ENCODE results near the gene TRRAP. TPM values are rescaled to one million over a fixed set of nuclear protein-coding genes. Genes with fewer than 3 reads are reported as not detected.

The TRRAP gene
- total RNA-seq, 8 experiments from 2014 or later = 11.7 to 55.6 (median 22.7) TPM

- no peak for ATAC-seq (replicated peaks in 6 of 8)
- Histone ChIP-seq H3K4me3 (no peak overlapping the region), H3K4me1 (replicated peaks in 1 of 2) (no peaks in the 10 kb centered on the region), H3K27ac (no peak overlapping the region)
- in situ Hi-C loops (cut with MboI; ENCODE audit: low pct_unique_long_range_greater_than_20kb in 2 of 9, low sequenced_read_pairs in 9 of 9, unreplicated experiment in 9 of 9) = no loop called here
- WGBS, 10 experiments = 92 to 100% (median 95%) methylated on average over 1 to 12 of the region's 12 CpGs; no CpG with 5 or more reads in 2 of the 10 experiments
Measured at GRCh38 chr7:98970805-98971204, 92.5 kb downstream of the TRRAP start.

- in situ Hi-C loops (cut with MboI; ENCODE audit: low pct_unique_long_range_greater_than_20kb in 2 of 9, low sequenced_read_pairs in 9 of 9, unreplicated experiment in 9 of 9) = no loop called here
- Histone ChIP-seq H3K4me1 (replicated peaks in 1 of 2) (no peaks in the 10 kb centered on the region), H3K4me3 (no peak overlapping the region), H3K27ac (no peak overlapping the region)
- ATAC-seq (replicated peaks in 6 of 8) = no peak
- 80 to 100% (median 100%) methylated on average over 1 to 2 of the region's 4 CpGs; no CpG with 5 or more reads in 3 of the 10 experiments for WGBS, 10 experiments
Measured at GRCh38 chr7:98974205-98974604, 95.9 kb downstream of the TRRAP start.

- Histone ChIP-seq H3K27ac (no peak overlapping the region), H3K4me3 (no peak overlapping the region), H3K4me1 (replicated peaks in 1 of 2) (no peaks in the 10 kb centered on the region)
- ATAC-seq (replicated peaks in 6 of 8) = no peak
- WGBS, 10 experiments = 70 to 100% (median 94%) methylated on average over 3 to 12 of the region's 17 CpGs
- in situ Hi-C loops (cut with MboI; ENCODE audit: low pct_unique_long_range_greater_than_20kb in 2 of 9, low sequenced_read_pairs in 9 of 9, unreplicated experiment in 9 of 9) = no loop called here
Measured at GRCh38 chr7:98974906-98975816, 96.8 kb downstream of the TRRAP start.

- in situ Hi-C loops (cut with MboI; ENCODE audit: low pct_unique_long_range_greater_than_20kb in 2 of 9, low sequenced_read_pairs in 9 of 9, unreplicated experiment in 9 of 9) = no loop called here
- WGBS, 10 experiments = 80 to 100% (median 96%) methylated on average over 1 to 19 of the region's 30 CpGs
- ATAC-seq (replicated peaks in 6 of 8) = no peak
- H3K27ac ChIP-seq = no peak overlapping the region
- no peaks in the 10 kb centered on the region for H3K4me1 ChIP-seq (replicated peaks in 1 of 2)
- H3K4me3 ChIP-seq = no peak overlapping the region
Measured at GRCh38 chr7:98976396-98977185, 98.3 kb downstream of the TRRAP start.

GRCh38 chr7:98978672-98979071, 100.3 kb downstream of the TRRAP start:
- no peak for ATAC-seq (replicated peaks in 6 of 8)
- Histone ChIP-seq H3K4me3 (no peak overlapping the region), H3K4me1 (replicated peaks in 1 of 2) (no peaks in the 10 kb centered on the region), H3K27ac (no peak overlapping the region)
- in situ Hi-C loops (cut with MboI; ENCODE audit: low pct_unique_long_range_greater_than_20kb in 2 of 9, low sequenced_read_pairs in 9 of 9, unreplicated experiment in 9 of 9) = no loop called here
- 80 to 100% (median 100%) methylated on average over 1 to 7 of the region's 9 CpGs; no CpG with 5 or more reads in 3 of the 10 experiments for WGBS, 10 experiments

GRCh38 chr7:98981701-98982100, 103.4 kb downstream of the TRRAP start:
- Histone ChIP-seq H3K4me3 (no peak overlapping the region), H3K4me1 (replicated peaks in 1 of 2) (no peaks in the 10 kb centered on the region), H3K27ac (no peak overlapping the region)
- in situ Hi-C loops (cut with MboI; ENCODE audit: low pct_unique_long_range_greater_than_20kb in 2 of 9, low sequenced_read_pairs in 9 of 9, unreplicated experiment in 9 of 9) = no loop called here
- WGBS, 10 experiments = 80 to 100% (median 100%) methylated on average over 1 to 13 of the region's 23 CpGs; no CpG with 5 or more reads in 4 of the 10 experiments
- no peak for ATAC-seq (replicated peaks in 6 of 8)

- H3K27ac ChIP-seq = no peak overlapping the region
- 80 to 100% (median 96%) methylated on average over 1 to 7 of the region's 8 CpGs; no CpG with 5 or more reads in 2 of the 10 experiments for WGBS, 10 experiments
- H3K4me3 ChIP-seq = no peak overlapping the region
- in situ Hi-C loops (cut with MboI; ENCODE audit: low pct_unique_long_range_greater_than_20kb in 2 of 9, low sequenced_read_pairs in 9 of 9, unreplicated experiment in 9 of 9) = no loop called here
- ATAC-seq (replicated peaks in 6 of 8) = no peak
- H3K4me1 ChIP-seq (replicated peaks in 1 of 2) = no peaks in the 10 kb centered on the region
Measured at GRCh38 chr7:98982686-98983085, 104.4 kb downstream of the TRRAP start.

- Histone ChIP-seq H3K4me3 (no peak overlapping the region), H3K4me1 (replicated peaks in 1 of 2) (no peaks in the 10 kb centered on the region), H3K27ac (no peak overlapping the region)
- WGBS, 10 experiments = 44 to 100% (median 95%) methylated on average over 1 to 9 of the region's 11 CpGs; no CpG with 5 or more reads in 1 of the 10 experiments
- ATAC-seq (replicated peaks in 6 of 8) = no peak
- in situ Hi-C loops (cut with MboI; ENCODE audit: low pct_unique_long_range_greater_than_20kb in 2 of 9, low sequenced_read_pairs in 9 of 9, unreplicated experiment in 9 of 9) = no loop called here
Measured at GRCh38 chr7:98984126-98984525, 105.8 kb downstream of the TRRAP start.

- 35 to 100% (median 71%) methylated on average over 1 to 4 of the region's 4 CpGs; no CpG with 5 or more reads in 3 of the 10 experiments for WGBS, 10 experiments
- Histone ChIP-seq H3K4me1 (replicated peaks in 1 of 2) (no peaks in the 10 kb centered on the region), H3K4me3 (no peak overlapping the region), H3K27ac (no peak overlapping the region)
- in situ Hi-C loops (cut with MboI; ENCODE audit: low pct_unique_long_range_greater_than_20kb in 2 of 9, low sequenced_read_pairs in 9 of 9, unreplicated experiment in 9 of 9) = no loop called here
- peak in 3 of 8 experiments; percentile 42 to 89 (median 54) for ATAC-seq (replicated peaks in 6 of 8)
Measured at GRCh38 chr7:98985406-98985805, 107.1 kb downstream of the TRRAP start.

- H3K4me1 ChIP-seq (replicated peaks in 1 of 2) = no peaks in the 10 kb centered on the region
- H3K4me3 ChIP-seq = no peak overlapping the region
- ATAC-seq (replicated peaks in 6 of 8) = no peak
- in situ Hi-C loops (cut with MboI; ENCODE audit: low pct_unique_long_range_greater_than_20kb in 2 of 9, low sequenced_read_pairs in 9 of 9, unreplicated experiment in 9 of 9) = no loop called here
- H3K27ac ChIP-seq = no peak overlapping the region
Measured at GRCh38 chr7:98985945-98986344, 107.6 kb downstream of the TRRAP start.

- H3K4me3 ChIP-seq = no peak overlapping the region
- WGBS, 10 experiments = 84 to 100% (median 90%) methylated on average over 3 to 11 of the region's 15 CpGs; no CpG with 5 or more reads in 2 of the 10 experiments
- no peaks in the 10 kb centered on the region for H3K4me1 ChIP-seq (replicated peaks in 1 of 2)
- no peak for ATAC-seq (replicated peaks in 6 of 8)
- in situ Hi-C loops (cut with MboI; ENCODE audit: low pct_unique_long_range_greater_than_20kb in 2 of 9, low sequenced_read_pairs in 9 of 9, unreplicated experiment in 9 of 9) = no loop called here
- no peak overlapping the region for H3K27ac ChIP-seq
Measured at GRCh38 chr7:98988641-98989040, 110.3 kb downstream of the TRRAP start.

- in situ Hi-C loops (cut with MboI; ENCODE audit: low pct_unique_long_range_greater_than_20kb in 2 of 9, low sequenced_read_pairs in 9 of 9, unreplicated experiment in 9 of 9) = no loop called here
- Histone ChIP-seq H3K27ac (no peak overlapping the region), H3K4me1 (replicated peaks in 1 of 2) (no peaks in the 10 kb centered on the region), H3K4me3 (no peak overlapping the region)
- no peak for ATAC-seq (replicated peaks in 6 of 8)
- WGBS, 10 experiments = 80 to 100% (median 92%) methylated on average over 1 to 6 of the region's 6 CpGs
Measured at GRCh38 chr7:98990356-98990755, 112.0 kb downstream of the TRRAP start.

- in situ Hi-C loops (cut with MboI; ENCODE audit: low pct_unique_long_range_greater_than_20kb in 2 of 9, low sequenced_read_pairs in 9 of 9, unreplicated experiment in 9 of 9) = no loop called here
- no peak for ATAC-seq (replicated peaks in 6 of 8)
- no peak overlapping the region for H3K4me3 ChIP-seq
- WGBS, 10 experiments = 67 to 95% (median 93%) methylated on average over 1 to 6 of the region's 14 CpGs; no CpG with 5 or more reads in 7 of the 10 experiments
- no peaks in the 10 kb centered on the region for H3K4me1 ChIP-seq (replicated peaks in 1 of 2)
- no peak overlapping the region for H3K27ac ChIP-seq
Measured at GRCh38 chr7:98991141-98991540, 112.8 kb downstream of the TRRAP start.
